ENCODE results near the gene TAF1B.
A peak's percentile ranks its signal among the peaks of the same experiment; 100 is the strongest.

Gene TAF1B

GRCh38 chr2:9964334-9964980 is 121.2 kb downstream of the TAF1B start:
- Histone ChIP-seq H3K9me3 (ENCODE audit: control insufficient read depth, low read length) (no peaks in the 10 kb centered on the region), H3K4me1 (ENCODE audit: control insufficient read depth, insufficient read depth, low read length) (peaks cover 17% of the 10 kb centered on the region), H3K36me3 (ENCODE audit: control insufficient read depth, insufficient read depth, low read length) (peaks cover 2% of the 10 kb centered on the region), H3K4me3 (ENCODE audit: insufficient read depth, low read depth, low read length) (no peak overlapping the region), H3K27me3 (ENCODE audit: control insufficient read depth, insufficient read depth, low read length, poor library complexity, severe bottlenecking) (no peaks in the 10 kb centered on the region), H3K27ac (ENCODE audit: insufficient read depth, low read depth, low read length, poor library complexity, severe bottlenecking) (no peak overlapping the region)
- 92 to 93% methylated on average over 7 of the region's 7 CpGs for WGBS, 2 experiments

DNA sequence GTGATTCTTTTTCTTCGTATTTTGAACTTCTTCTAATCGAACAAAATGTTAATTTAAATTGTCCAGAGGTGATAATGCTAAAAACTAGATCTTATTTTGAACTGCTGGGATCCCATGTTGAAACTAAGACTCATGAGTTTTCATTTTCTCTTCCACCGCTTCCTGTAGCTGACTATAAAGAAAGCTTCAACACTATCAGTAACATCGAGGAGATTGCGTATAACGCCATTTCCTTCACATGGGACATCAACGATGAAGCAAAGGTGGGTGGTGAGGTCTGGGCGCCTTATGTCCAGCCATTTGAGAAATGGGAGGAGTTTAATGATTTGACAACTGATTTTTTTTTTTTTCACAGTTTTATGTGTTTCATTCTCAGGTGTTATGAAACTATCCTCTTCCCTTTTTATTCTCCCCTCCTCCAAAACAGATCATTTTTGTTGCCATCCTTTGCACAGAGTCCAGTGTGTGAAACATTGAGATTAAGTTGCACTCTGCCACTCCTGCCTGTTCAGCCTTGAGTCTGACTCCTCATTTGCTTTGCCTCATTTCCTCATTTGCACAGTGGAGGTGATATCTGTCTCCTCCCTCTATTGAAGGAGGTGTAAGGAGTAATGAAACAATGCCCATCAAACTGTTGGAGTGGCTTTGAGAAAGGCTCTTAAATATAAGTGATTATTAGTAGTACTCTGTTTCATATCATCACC is 122.0 kb downstream of the TAF1B start:
- Histone ChIP-seq H3K4me1 (ENCODE audit: control insufficient read depth, insufficient read depth, low read length) (peaks cover 19% of the 10 kb centered on the region), H3K27ac (ENCODE audit: insufficient read depth, low read depth, low read length, poor library complexity, severe bottlenecking) (no peak overlapping the region), H3K27me3 (ENCODE audit: control insufficient read depth, insufficient read depth, low read length, poor library complexity, severe bottlenecking) (no peaks in the 10 kb centered on the region), H3K4me3 (ENCODE audit: insufficient read depth, low read depth, low read length) (no peak overlapping the region), H3K36me3 (ENCODE audit: control insufficient read depth, insufficient read depth, low read length) (peaks cover 2% of the 10 kb centered on the region), H3K9me3 (ENCODE audit: control insufficient read depth, low read length) (no peaks in the 10 kb centered on the region)
- 87 to 96% methylated on average over 8 of the region's 8 CpGs for WGBS, 2 experiments

DNA sequence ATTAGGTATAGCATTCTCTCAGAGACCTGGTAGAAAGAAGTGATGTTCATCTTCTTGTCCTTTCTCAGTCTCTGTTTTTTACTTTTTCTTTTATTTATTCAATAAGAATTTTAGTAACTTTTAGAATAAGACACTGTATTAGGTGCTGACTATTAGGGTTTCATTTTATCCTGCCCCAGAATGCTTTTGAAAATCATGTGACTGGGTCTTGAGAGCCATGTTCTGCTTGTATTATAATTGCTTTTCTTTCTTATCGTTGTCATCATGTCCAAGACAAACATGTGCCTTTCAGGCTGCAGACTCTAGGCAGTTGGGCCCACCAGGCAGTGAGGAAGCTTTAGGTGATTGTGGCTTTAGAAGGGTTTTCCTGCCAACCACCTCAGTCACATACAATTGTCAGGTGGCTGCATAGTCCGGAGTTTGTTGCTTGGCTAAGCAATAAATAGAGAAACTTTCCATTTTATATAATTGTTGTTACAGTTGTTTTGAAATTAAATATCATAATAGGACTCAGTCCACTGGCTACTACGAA is 123.3 kb downstream of the TAF1B start:
- 93 to 100% methylated on average over 2 of the region's 3 CpGs for WGBS, 2 experiments
- Histone ChIP-seq H3K27ac (ENCODE audit: insufficient read depth, low read depth, low read length, poor library complexity, severe bottlenecking) (no peak overlapping the region), H3K9me3 (ENCODE audit: control insufficient read depth, low read length) (no peaks in the 10 kb centered on the region), H3K36me3 (ENCODE audit: control insufficient read depth, insufficient read depth, low read length) (peaks cover 2% of the 10 kb centered on the region), H3K4me3 (ENCODE audit: insufficient read depth, low read depth, low read length) (no peak overlapping the region), H3K27me3 (ENCODE audit: control insufficient read depth, insufficient read depth, low read length, poor library complexity, severe bottlenecking) (no peaks in the 10 kb centered on the region), H3K4me1 (ENCODE audit: control insufficient read depth, insufficient read depth, low read length) (peaks cover 21% of the 10 kb centered on the region)

DNA sequence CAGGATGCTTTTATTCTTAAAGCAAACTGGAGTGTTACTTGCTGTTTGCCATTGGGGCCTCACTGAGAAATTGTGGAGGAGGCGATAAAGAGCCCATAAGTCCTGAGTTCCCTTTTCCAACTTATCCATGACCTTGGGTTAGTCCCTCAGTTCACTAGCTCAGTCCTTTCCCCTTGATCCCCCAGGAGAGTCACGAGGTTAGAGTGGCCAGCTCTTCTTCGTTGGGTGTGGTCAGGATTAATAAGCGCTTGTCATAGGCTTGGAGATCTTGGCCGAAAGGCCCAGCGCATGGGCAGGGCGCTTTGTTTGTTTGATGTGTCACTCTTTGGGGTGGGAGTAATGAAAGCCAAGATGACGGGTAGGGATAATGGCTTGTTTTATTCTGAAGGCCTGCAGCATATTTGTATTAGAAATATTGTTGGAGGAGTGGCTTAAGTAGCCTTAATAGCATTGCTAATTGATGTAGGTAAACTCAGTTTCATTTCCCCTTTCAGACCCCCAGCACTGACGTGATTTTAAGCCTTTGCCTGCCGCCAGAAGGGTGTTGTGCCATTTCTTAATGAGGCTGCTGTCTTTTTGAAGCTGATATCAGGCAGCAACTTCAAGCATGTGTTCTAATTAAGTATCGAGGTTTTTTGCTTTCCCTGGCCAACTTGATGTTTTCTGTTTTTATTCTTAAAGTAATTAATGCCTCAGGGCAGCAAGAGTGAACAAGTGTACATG is 123.9 kb downstream of the TAF1B start:
- Histone ChIP-seq H3K27ac (ENCODE audit: insufficient read depth, low read depth, low read length, poor library complexity, severe bottlenecking) (no peak overlapping the region), H3K27me3 (ENCODE audit: control insufficient read depth, insufficient read depth, low read length, poor library complexity, severe bottlenecking) (no peaks in the 10 kb centered on the region), H3K9me3 (ENCODE audit: control insufficient read depth, low read length) (no peaks in the 10 kb centered on the region), H3K36me3 (ENCODE audit: control insufficient read depth, insufficient read depth, low read length) (peaks cover 2% of the 10 kb centered on the region), H3K4me3 (ENCODE audit: insufficient read depth, low read depth, low read length) (no peak overlapping the region), H3K4me1 (ENCODE audit: control insufficient read depth, insufficient read depth, low read length) (peaks cover 28% of the 10 kb centered on the region)
- WGBS, 2 experiments = 93% methylated on average over 11 of the region's 11 CpGs

DNA sequence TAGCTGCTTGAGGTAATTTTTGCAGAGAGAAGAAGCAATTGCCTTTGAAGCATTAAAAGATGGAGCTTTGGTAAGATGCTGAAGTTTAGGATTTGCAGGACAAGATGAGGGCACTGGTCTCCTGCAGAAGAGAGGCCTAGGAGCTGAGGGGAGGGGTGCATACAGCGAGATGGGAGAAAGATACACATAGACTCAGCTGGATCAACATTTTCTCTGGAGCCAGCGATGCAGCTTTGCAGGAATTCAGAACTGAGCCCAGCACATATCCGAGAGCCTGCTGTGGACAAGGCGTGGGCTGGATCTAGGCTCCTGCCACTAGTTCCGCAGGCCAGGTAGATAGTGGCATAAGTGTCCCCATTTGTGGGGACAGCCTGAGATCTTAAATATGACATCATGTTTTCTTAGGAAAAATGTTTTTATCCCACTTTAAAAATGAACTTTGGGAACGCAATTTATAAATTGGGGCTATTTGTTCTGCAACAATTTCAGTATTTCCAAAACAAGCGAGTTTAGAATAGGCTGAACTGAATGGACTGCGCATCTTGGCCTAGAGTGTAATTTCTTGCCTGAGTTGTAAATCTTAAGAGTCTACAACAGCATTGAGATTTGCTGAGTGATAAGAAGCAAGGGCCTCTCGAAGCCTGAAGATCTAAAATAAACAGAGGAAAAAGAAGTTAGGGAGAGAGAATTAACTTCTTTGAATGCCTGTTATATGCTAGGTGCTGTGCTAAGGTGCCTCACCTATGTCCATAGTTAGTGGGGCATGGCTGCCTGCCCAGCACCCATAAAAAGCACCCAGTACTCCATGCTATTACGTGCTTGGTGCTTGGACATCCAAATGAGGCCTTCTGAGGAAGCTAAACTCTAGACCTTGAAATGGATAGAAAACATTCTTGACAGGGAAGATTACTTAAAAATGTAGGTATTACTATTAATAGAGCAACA is 125.6 kb downstream of the TAF1B start:
- 90 to 92% methylated on average over 10 of the region's 10 CpGs for WGBS, 2 experiments
- H3K27ac ChIP-seq (ENCODE audit: insufficient read depth, low read depth, low read length, poor library complexity, severe bottlenecking) = no peak overlapping the region
- H3K36me3 ChIP-seq (ENCODE audit: control insufficient read depth, insufficient read depth, low read length) = peaks cover 2% of the 10 kb centered on the region
- no peaks in the 10 kb centered on the region for H3K9me3 ChIP-seq (ENCODE audit: control insufficient read depth, low read length)
- no peak overlapping the region for H3K4me3 ChIP-seq (ENCODE audit: insufficient read depth, low read depth, low read length)
- H3K4me1 ChIP-seq (ENCODE audit: control insufficient read depth, insufficient read depth, low read length) = peaks cover 44% of the 10 kb centered on the region
- no peaks in the 10 kb centered on the region for H3K27me3 ChIP-seq (ENCODE audit: control insufficient read depth, insufficient read depth, low read length, poor library complexity, severe bottlenecking)

GRCh38 chr2:9970200-9971044 is 127.1 kb downstream of the TAF1B start:
- no peaks in the 10 kb centered on the region for H3K27me3 ChIP-seq (ENCODE audit: control insufficient read depth, insufficient read depth, low read length, poor library complexity, severe bottlenecking)
- H3K4me1 ChIP-seq (ENCODE audit: control insufficient read depth, insufficient read depth, low read length) = peaks cover 45% of the 10 kb centered on the region
- no peaks in the 10 kb centered on the region for H3K9me3 ChIP-seq (ENCODE audit: control insufficient read depth, low read length)
- peak overlapping the region; percentile 88 for H3K27ac ChIP-seq (ENCODE audit: insufficient read depth, low read depth, low read length, poor library complexity, severe bottlenecking)
- WGBS, 2 experiments = 74 to 79% methylated on average over 12 of the region's 12 CpGs
- no peak overlapping the region for H3K4me3 ChIP-seq (ENCODE audit: insufficient read depth, low read depth, low read length)
- H3K36me3 ChIP-seq (ENCODE audit: control insufficient read depth, insufficient read depth, low read length) = peaks cover 2% of the 10 kb centered on the region

DNA sequence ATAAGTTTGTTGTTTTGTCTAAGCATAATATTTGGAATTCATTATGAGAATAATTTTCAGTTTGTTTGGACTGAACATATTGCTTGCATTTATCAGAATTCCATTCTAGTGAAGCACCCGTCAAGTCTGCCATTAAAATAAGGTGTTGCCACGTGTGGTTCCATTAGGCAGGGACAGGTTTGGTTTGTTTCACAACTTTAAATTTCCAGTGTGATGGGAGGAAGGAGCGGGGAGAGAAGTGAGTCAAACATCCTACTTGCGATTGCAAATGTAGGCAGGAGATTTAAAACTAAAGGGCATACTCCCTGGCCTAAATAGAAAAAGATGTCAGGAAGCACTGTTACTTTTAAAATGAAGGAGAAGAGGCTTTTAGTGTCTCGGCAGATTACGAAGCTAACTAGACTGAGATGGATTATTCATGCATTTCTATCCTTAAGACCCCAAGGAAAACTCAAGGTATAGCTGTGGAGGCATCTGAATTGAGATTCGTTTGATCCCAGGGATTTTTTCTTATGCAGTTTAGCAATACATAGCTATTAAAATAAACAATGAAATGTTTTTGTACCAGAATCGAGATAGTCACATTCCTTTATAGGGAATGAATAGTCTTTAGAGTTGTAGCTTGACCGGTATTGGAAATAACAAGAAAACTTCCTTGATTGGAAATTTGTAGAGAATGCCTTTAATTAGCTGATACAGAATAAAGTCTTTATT is 128.0 kb downstream of the TAF1B start:
- Histone ChIP-seq H3K4me3 (ENCODE audit: insufficient read depth, low read depth, low read length) (no peak overlapping the region), H3K27me3 (ENCODE audit: control insufficient read depth, insufficient read depth, low read length, poor library complexity, severe bottlenecking) (no peaks in the 10 kb centered on the region), H3K9me3 (ENCODE audit: control insufficient read depth, low read length) (no peaks in the 10 kb centered on the region), H3K4me1 (ENCODE audit: control insufficient read depth, insufficient read depth, low read length) (peaks cover 45% of the 10 kb centered on the region), H3K36me3 (ENCODE audit: control insufficient read depth, insufficient read depth, low read length) (no peaks in the 10 kb centered on the region), H3K27ac (ENCODE audit: insufficient read depth, low read depth, low read length, poor library complexity, severe bottlenecking) (peak overlapping the region; percentile 17)
- 91 to 96% methylated on average over 8 of the region's 9 CpGs for WGBS, 2 experiments

GRCh38 chr2:9971890-9972289 is 128.6 kb downstream of the TAF1B start:
- no peak overlapping the region for H3K27ac ChIP-seq (ENCODE audit: insufficient read depth, low read depth, low read length, poor library complexity, severe bottlenecking)
- no peaks in the 10 kb centered on the region for H3K36me3 ChIP-seq (ENCODE audit: control insufficient read depth, insufficient read depth, low read length)
- H3K9me3 ChIP-seq (ENCODE audit: control insufficient read depth, low read length) = no peaks in the 10 kb centered on the region
- no peak overlapping the region for H3K4me3 ChIP-seq (ENCODE audit: insufficient read depth, low read depth, low read length)
- 95 to 96% methylated on average over 6 of the region's 6 CpGs for WGBS, 2 experiments
- H3K4me1 ChIP-seq (ENCODE audit: control insufficient read depth, insufficient read depth, low read length) = peaks cover 45% of the 10 kb centered on the region
- H3K27me3 ChIP-seq (ENCODE audit: control insufficient read depth, insufficient read depth, low read length, poor library complexity, severe bottlenecking) = no peaks in the 10 kb centered on the region
